Loucy (cell line): ENCODE results near the gene NPB.
A peak's percentile ranks its signal among the peaks of the same experiment; 100 is the strongest.

Source experiments
- H2AFZ ChIP-seq: fragments of 200-600 bp; sonication (generic); 2 replicates; pipeline ENCODE4 v1.6.0; 2016; ENCODE audit warnings: antibody characterized with exemption, mild to moderate bottlenecking, low read length, moderate library complexity
- H3F3A ChIP-seq: fragments of 200-600 bp; 2 replicates; pipeline ENCODE4 v1.6.0; 2016; ENCODE audit warnings: antibody characterized with exemption, low read depth, mild to moderate bottlenecking
- H3K27me3 ChIP-seq: fragments of 200-600 bp; sonication (generic); 2 replicates; pipeline ENCODE4 v1.6.1; 2014; ENCODE audit warnings: low read length, mild to moderate bottlenecking; ENCODE audit not compliant: insufficient read depth, poor library complexity, severe bottlenecking
- H3K36me3 ChIP-seq: fragments of 200-600 bp; sonication (generic); 2 replicates; pipeline ENCODE4 v1.6.1; 2016; ENCODE audit warnings: low read length; ENCODE audit not compliant: insufficient read depth
- H3K4me1 ChIP-seq: fragments of 200-600 bp; sonication (generic); 2 replicates; pipeline ENCODE4 v1.5.1; 2014; ENCODE audit warnings: low read length, mild to moderate bottlenecking; ENCODE audit not compliant: insufficient read depth, poor library complexity, severe bottlenecking
- H3K4me2 ChIP-seq: fragments of 200-600 bp; sonication (generic); 2 replicates; pipeline ENCODE4 v1.6.0; 2014; ENCODE audit warnings: antibody characterized with exemption, low read length, low read depth, mild to moderate bottlenecking; ENCODE audit not compliant: poor library complexity, severe bottlenecking
- H3K4me3 ChIP-seq: fragments of 200-600 bp; sonication (generic); 2 replicates; pipeline ENCODE4 v1.5.1; 2014; ENCODE audit warnings: low read length, mild to moderate bottlenecking, mixed read lengths; ENCODE audit not compliant: poor library complexity, severe bottlenecking
- H3K79me2 ChIP-seq: fragments of 200-600 bp; sonication (generic); 2 replicates; pipeline ENCODE4 v1.6.1; 2014; ENCODE audit warnings: low read length; ENCODE audit not compliant: insufficient read depth
- H3K9ac ChIP-seq: fragments of 200-600 bp; sonication (generic); 2 replicates; pipeline ENCODE4 v1.6.0; 2014; ENCODE audit warnings: mild to moderate bottlenecking, low read depth, low read length, moderate library complexity; ENCODE audit not compliant: poor library complexity, severe bottlenecking
- H3K9me2 ChIP-seq: fragments of 200-600 bp; sonication (generic); replicated peaks from 2 replicates; pipeline ENCODE4 v1.6.1; 2016; ENCODE audit warnings: low read depth, low read length, mixed read lengths
- H3K9me3 ChIP-seq: fragments of 200-600 bp; sonication (generic); 2 replicates; pipeline ENCODE4 v1.6.1; 2014; ENCODE audit warnings: mild to moderate bottlenecking, antibody characterized with exemption, low read length, low read depth; ENCODE audit not compliant: insufficient read depth
- H4K20me1 ChIP-seq: fragments of 200-600 bp; sonication (generic); 2 replicates; pipeline ENCODE4 v1.6.0; 2014; ENCODE audit warnings: antibody characterized with exemption, low read length, mild to moderate bottlenecking; ENCODE audit not compliant: insufficient read depth, poor library complexity, severe bottlenecking
- EZH2phosphoT487 ChIP-seq: fragments of 200-600 bp; IDR thresholded peaks from 2 replicates; pipeline ENCODE4 v1.6.1; 2018; ENCODE audit warnings: antibody characterized with exemption, mild to moderate bottlenecking, moderate library complexity, borderline replicate concordance
- TF ChIP-seq, protein P1 (sequence below): fragments of 200-600 bp; sonication (generic); conservative IDR thresholded peaks from 2 replicates; pipeline ENCODE4 v1.5.1; 2014; ENCODE audit warnings: mild to moderate bottlenecking, antibody characterized with exemption, low read length

Gene NPB

DNA sequence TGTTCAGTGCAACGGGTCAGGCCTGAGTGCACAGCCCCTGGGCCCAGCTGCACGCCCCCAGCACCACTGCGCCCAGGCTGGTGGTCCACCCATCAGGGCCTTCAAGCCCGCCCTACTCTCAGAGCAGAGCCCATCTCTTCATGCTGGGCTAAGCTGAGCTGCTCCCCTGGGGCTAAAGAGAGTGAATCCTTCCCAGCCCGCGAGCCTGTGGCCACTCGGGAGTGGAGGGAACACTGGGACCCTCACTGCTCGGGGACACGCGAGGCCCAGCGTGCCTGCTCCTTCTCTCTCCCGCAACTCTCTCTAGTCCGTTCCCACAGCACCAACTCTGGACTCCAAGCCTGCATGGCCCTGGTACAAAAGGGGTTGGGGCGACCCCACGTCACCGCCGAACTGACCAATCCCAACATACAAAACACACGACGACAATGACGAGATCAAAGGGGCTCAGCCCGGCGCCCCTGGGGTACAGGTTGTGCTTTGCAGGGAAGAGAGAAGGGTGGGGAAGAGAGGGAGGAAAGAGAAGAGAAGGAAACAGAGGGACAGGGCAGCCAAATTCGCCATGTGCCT, 20.0 kb downstream of the NPB start:
- Histone ChIP-seq H3K4me3 (no peak overlapping the region), H3K4me2 (no peak overlapping the region), H3F3A (no peaks in the 10 kb centered on the region), H3K4me1 (peaks cover 24% of the 10 kb centered on the region), H3K9me2 (no peaks in the 10 kb centered on the region), H3K79me2 (peaks cover 55% of the 10 kb centered on the region), H3K9ac (no peak overlapping the region), H2AFZ (no peak overlapping the region), H3K36me3 (0 out of 2 replicates have a peak, but pooled peaks cover 4% of the 10 kb centered on the region), H4K20me1 (peaks cover 19% of the 10 kb centered on the region), H3K9me3 (no peaks in the 10 kb centered on the region), H3K27me3 (no peaks in the 10 kb centered on the region)
- TF ChIP-seq EZH2phosphoT487: no peak
- TF ChIP-seq, protein P1, sequence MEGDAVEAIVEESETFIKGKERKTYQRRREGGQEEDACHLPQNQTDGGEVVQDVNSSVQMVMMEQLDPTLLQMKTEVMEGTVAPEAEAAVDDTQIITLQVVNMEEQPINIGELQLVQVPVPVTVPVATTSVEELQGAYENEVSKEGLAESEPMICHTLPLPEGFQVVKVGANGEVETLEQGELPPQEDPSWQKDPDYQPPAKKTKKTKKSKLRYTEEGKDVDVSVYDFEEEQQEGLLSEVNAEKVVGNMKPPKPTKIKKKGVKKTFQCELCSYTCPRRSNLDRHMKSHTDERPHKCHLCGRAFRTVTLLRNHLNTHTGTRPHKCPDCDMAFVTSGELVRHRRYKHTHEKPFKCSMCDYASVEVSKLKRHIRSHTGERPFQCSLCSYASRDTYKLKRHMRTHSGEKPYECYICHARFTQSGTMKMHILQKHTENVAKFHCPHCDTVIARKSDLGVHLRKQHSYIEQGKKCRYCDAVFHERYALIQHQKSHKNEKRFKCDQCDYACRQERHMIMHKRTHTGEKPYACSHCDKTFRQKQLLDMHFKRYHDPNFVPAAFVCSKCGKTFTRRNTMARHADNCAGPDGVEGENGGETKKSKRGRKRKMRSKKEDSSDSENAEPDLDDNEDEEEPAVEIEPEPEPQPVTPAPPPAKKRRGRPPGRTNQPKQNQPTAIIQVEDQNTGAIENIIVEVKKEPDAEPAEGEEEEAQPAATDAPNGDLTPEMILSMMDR: no peak

DNA sequence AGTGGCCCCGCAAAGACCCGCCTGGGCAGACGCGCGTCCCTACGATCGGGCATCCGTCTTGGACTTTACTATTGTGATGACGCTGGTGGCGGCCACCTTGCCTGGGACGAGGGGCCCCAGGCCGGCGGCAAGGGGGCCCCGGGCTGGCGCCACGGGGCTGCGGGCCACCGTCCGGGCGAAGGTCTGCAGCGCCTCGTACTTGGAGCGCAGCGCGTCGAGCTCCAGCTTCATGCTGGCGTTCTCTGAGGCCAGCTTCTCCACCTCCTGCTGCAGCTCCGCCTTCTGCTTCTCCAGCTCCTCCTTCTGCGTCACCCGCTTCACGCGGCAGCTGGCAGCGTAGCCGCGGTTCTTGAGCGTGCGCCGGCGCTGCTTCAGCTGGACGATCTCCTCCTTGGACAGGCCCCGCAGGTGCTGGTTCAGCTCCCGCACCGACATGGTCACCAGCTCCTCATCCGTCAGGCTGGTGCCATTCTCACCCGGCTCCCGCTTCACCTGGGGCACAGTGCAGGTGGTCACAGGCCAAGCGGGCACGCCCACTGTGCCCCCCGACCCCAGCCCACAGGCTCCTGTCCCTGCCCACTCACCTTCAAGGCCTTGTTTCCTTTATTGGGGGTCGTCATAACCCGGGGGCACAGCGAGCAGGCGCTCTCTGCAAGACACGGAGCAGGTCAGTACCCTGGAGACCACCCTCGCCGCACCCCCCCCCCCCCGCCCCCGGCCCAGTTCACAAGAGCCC, 20.7 kb downstream of the NPB start:
- H3K9ac ChIP-seq: no peak overlapping the region
- TF ChIP-seq, protein P1: no peak
- no peak for TF ChIP-seq EZH2phosphoT487
- H2AFZ ChIP-seq: no peak overlapping the region
- no peak overlapping the region for H3K4me3 ChIP-seq
- peaks cover 22% of the 10 kb centered on the region for H3K4me1 ChIP-seq
- no peaks in the 10 kb centered on the region for H3K9me2 ChIP-seq
- 0 out of 2 replicates have a peak, but pooled peaks cover 4% of the 10 kb centered on the region for H3K36me3 ChIP-seq
- H3F3A ChIP-seq: no peaks in the 10 kb centered on the region
- peaks cover 17% of the 10 kb centered on the region for H4K20me1 ChIP-seq
- H3K27me3 ChIP-seq: no peaks in the 10 kb centered on the region
- peaks cover 49% of the 10 kb centered on the region for H3K79me2 ChIP-seq
- no peak overlapping the region for H3K4me2 ChIP-seq
- H3K9me3 ChIP-seq: no peaks in the 10 kb centered on the region

DNA sequence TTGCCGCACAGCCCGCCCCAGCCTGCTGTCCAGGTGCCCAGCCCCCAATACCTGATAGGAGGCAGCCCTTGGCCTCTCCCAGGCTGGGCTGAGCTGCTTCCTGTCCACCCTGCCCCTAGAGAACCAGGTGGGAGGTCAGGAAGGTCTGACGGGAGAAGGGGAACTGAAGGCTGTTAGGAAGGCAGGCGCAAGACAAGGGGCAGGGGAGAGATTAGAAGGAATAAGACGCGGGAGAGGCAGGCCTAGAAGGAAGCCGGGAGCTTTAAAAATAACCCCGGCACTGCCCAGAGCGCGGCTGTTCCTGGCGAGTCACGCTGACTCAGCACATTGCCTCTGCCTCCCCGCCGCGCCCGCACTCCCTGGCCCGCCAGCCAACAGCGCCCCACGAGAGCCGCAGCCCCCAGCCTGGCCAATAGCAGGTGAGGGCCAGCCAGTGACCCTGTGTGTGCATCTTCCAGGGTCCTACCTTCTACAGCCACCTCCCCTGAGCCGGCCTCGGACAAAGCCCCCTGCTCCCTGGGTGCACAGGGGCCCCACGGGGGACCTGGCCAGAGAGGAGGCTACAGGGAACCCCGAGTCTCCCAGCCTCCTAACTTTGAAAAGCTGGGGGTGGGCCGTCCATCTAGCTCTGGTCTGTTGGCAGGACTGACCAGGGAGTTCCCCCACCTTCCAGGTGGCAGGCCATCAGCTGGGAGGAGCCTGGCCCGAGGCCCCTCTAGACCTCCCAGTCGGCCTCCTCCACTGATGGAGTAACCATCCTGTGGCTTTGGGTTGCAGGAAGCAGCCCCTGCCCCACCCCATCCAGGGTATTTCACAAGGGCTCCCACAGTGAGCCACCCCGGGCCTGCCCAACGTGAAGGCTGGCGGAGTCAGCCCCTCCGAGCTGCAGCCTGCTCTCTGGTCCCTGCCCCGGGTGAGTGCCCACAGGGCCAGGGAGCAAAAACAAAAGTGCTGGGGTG, 21.5 kb downstream of the NPB start:
- Histone ChIP-seq H3K9me2 (no peaks in the 10 kb centered on the region), H3K4me1 (peaks cover 22% of the 10 kb centered on the region), H3K9me3 (no peaks in the 10 kb centered on the region), H3K79me2 (peaks cover 48% of the 10 kb centered on the region), H3F3A (no peaks in the 10 kb centered on the region), H3K4me3 (no peak overlapping the region), H3K27me3 (no peaks in the 10 kb centered on the region), H3K4me2 (peak overlapping the region; percentile 50), H3K36me3 (0 out of 2 replicates have a peak, but pooled peaks cover 4% of the 10 kb centered on the region), H3K9ac (peak overlapping the region; percentile 3), H2AFZ (no peak overlapping the region), H4K20me1 (peaks cover 14% of the 10 kb centered on the region)
- no peak for TF ChIP-seq EZH2phosphoT487
- TF ChIP-seq, protein P1: no peak
